Keratinocyte (primary cell): ENCODE measurements around the gene BRD1.

Experiments used
- EZH2 ChIP-seq: IDR thresholded peaks from one replicate; pipeline ENCODE4 v1.6.1; 2012; ENCODE audit warnings: inconsistent platforms, mild to moderate bottlenecking, low read length, moderate library complexity
- TF ChIP-seq, protein P1 (sequence below), 3 experiments: IDR thresholded peaks in 1 of 3; conservative IDR thresholded peaks in 1 of 3; optimal IDR thresholded peaks in 1 of 3; 2 replicates in 2 of 3; 3 replicates in 1 of 3; pipeline versions ENCODE3 to v1.5.1; 2011; ENCODE audit warnings: low read length in 3 of 3, mild to moderate bottlenecking in 3 of 3, moderate library complexity in 2 of 3, control low read depth in 1 of 3, inconsistent platforms in 1 of 3; ENCODE audit not compliant: insufficient read depth in 2 of 3; ENCODE audit errors: extremely low read depth in 1 of 3

DNA sequence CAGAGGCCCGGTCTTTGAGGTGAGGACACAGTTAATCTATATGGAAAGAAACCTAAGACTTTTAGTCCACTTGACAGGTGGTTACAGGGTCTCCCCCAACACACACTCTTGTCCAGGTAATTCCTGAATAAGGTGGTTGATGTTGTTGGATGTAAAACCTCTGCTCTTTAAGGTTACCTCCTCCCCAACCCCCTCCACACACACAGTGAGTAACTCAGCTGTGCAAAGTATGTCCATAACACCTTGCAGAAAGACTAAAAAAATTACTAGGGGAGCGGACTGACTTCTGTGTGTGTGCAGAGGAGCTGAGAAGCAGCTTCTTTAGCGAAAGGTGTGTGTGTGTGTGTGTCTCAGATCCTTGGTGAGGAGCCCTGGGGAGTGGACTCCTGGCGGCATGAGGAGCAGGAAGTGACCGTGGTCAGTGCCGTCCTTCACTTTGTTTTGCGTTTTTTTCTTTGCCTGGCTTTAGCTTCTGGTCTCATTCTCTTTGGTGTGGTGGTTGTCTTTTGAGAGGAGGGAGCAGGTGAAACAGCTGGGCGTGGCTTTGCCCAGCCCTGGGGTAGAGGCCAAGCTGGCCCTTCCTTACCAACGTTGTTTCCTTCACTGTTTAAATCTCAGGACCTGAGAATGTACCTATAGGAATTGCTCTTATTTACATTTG lies 27.7 kb upstream of the BRD1 start:
- TF ChIP-seq, protein P1, sequence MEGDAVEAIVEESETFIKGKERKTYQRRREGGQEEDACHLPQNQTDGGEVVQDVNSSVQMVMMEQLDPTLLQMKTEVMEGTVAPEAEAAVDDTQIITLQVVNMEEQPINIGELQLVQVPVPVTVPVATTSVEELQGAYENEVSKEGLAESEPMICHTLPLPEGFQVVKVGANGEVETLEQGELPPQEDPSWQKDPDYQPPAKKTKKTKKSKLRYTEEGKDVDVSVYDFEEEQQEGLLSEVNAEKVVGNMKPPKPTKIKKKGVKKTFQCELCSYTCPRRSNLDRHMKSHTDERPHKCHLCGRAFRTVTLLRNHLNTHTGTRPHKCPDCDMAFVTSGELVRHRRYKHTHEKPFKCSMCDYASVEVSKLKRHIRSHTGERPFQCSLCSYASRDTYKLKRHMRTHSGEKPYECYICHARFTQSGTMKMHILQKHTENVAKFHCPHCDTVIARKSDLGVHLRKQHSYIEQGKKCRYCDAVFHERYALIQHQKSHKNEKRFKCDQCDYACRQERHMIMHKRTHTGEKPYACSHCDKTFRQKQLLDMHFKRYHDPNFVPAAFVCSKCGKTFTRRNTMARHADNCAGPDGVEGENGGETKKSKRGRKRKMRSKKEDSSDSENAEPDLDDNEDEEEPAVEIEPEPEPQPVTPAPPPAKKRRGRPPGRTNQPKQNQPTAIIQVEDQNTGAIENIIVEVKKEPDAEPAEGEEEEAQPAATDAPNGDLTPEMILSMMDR (optimal IDR thresholded peaks at IDR 0.05 in 1 of 3, IDR thresholded peaks at IDR 0.05 in 1 of 3, conservative IDR thresholded peaks at IDR 0.05 in 1 of 3; ENCODE audit: extremely low read depth in 1 of 3, insufficient read depth in 2 of 3, low read length in 3 of 3), result no peak
- no peak for TF ChIP-seq EZH2
